H1 (cell line): ENCODE results near the gene LCLAT1. TPM values are rescaled to one million over a fixed set of nuclear protein-coding genes. Genes with fewer than 3 reads are reported as not detected.

Source experiments
- CTCF ChIA-PET: fragments of 300-600 bp; sonication (Branson Sonifier 250); formaldehyde crosslinking; loops from one replicate; lab custom pipeline; 2021; ENCODE audit not compliant: partially characterized antibody; lab: Charles Lee
- POLR2A ChIA-PET: fragments of 300-600 bp; sonication (Branson Sonifier 250); formaldehyde crosslinking; loops from one replicate; lab custom pipeline; 2021; ENCODE audit warnings: inconsistent platforms; ENCODE audit not compliant: partially characterized antibody; lab: Charles Lee
- DNase-seq, 2 experiments: peaks; one replicate each; pipeline versions ENCODE4 v3.0.0 to v3.0.0-alpha.2; 2010 to 2022; ENCODE audit warnings: low spot score in 2 of 2, low read depth in 1 of 2, mixed read lengths in 1 of 2
- FAIRE-seq: peaks from 2 replicates; lab custom pipeline; 2011; peaks lifted over from hg19 to GRCh38; lab: Jason Lieb, UNC
- H2AFZ ChIP-seq: 2 replicates; pipeline ENCODE4 v1.8.1; 2012; ENCODE audit warnings: low read length, inconsistent platforms
- H2AK5ac ChIP-seq: 2 replicates; pipeline ENCODE4 v1.6.1; 2013; ENCODE audit warnings: low read depth, low read length
- H2BK120ac ChIP-seq: replicated peaks from 2 replicates; pipeline ENCODE3; 2013; ENCODE audit warnings: low read depth, low read length, inconsistent platforms
- H2BK12ac ChIP-seq: 2 replicates; pipeline ENCODE4 v1.6.1; 2013; ENCODE audit warnings: low read depth, low read length
- H2BK15ac ChIP-seq: 2 replicates; pipeline ENCODE4 v1.6.1; 2013; ENCODE audit warnings: low read length
- H2BK20ac ChIP-seq: 2 replicates; pipeline ENCODE4 v1.6.1; 2013; ENCODE audit warnings: low read length
- H2BK5ac ChIP-seq: 2 replicates; pipeline ENCODE4 v1.6.1; 2013; ENCODE audit warnings: low read depth, low read length
- H3K14ac ChIP-seq: 2 replicates; pipeline ENCODE4 v1.6.1; 2013; ENCODE audit warnings: inconsistent platforms; ENCODE audit not compliant: insufficient read length
- H3K18ac ChIP-seq: 2 replicates; pipeline ENCODE4 v1.6.1; 2013; ENCODE audit warnings: low read length; ENCODE audit errors: extremely low read depth
- H3K23ac ChIP-seq: 2 replicates; pipeline ENCODE4 v1.6.1; 2013; ENCODE audit warnings: inconsistent platforms; ENCODE audit not compliant: insufficient read length
- H3K23me2 ChIP-seq: 2 replicates; pipeline ENCODE4 v1.6.1; 2013; ENCODE audit warnings: low read depth, low read length
- H3K27ac ChIP-seq: 2 replicates; pipeline ENCODE4 v1.6.1; 2011; ENCODE audit warnings: low read depth, low read length, inconsistent platforms
- H3K27me3 ChIP-seq, 4 experiments: replicated peaks in 1 of 4; 1 replicate in 1 of 4; 2 replicates in 3 of 4; pipeline versions ENCODE4 v1.6.1 to v1.8.1; 2011 to 2013; ENCODE audit warnings: low read length in 3 of 4, mild to moderate bottlenecking in 3 of 4, inconsistent platforms in 2 of 4, mixed read lengths in 2 of 4, moderate library complexity in 1 of 4; ENCODE audit not compliant: control insufficient read depth in 3 of 4, insufficient read depth in 3 of 4; ENCODE audit errors: extremely low read depth in 1 of 4
- H3K36me3 ChIP-seq, 4 experiments: 2 replicates each; pipeline versions ENCODE4 v1.6.1 to v1.8.1; 2011 to 2013; ENCODE audit warnings: mild to moderate bottlenecking in 4 of 4, low read length in 3 of 4, moderate library complexity in 2 of 4, control low read depth in 1 of 4, inconsistent platforms in 1 of 4; ENCODE audit not compliant: insufficient read depth in 4 of 4, control insufficient read depth in 2 of 4
- H3K4ac ChIP-seq: replicated peaks from 2 replicates; pipeline ENCODE3; 2013; ENCODE audit warnings: low read length, low read depth, mixed read lengths, inconsistent platforms; ENCODE audit not compliant: insufficient read length
- H3K4me1 ChIP-seq, 4 experiments: replicated peaks in 1 of 4; 1 replicate in 1 of 4; 2 replicates in 3 of 4; pipeline versions ENCODE4 v1.6.1 to v1.8.1; 2011 to 2013; ENCODE audit warnings: low read length in 3 of 4, inconsistent platforms in 2 of 4, mixed read lengths in 1 of 4; ENCODE audit not compliant: insufficient read depth in 4 of 4, control insufficient read depth in 3 of 4
- H3K4me2 ChIP-seq, 2 experiments: 2 replicates each; pipeline versions ENCODE4 v1.6.1 to v1.8.1; 2011 to 2013; ENCODE audit warnings: low read depth in 2 of 2, low read length in 2 of 2, control low read depth in 1 of 2, inconsistent platforms in 1 of 2, mild to moderate bottlenecking in 1 of 2; ENCODE audit not compliant: insufficient read depth in 1 of 2
- H3K4me3 ChIP-seq, 4 experiments: fragments of 200-600, 300-600 bp in 1 of 4; sonication (generic), shearing (Covaris generic), sonication (Bioruptor Twin) in 1 of 4; 2 replicates each; pipeline versions ENCODE4 v1.5.1 to v1.8.1; 2011 to 2016; ENCODE audit warnings: low read length in 4 of 4, low read depth in 3 of 4, control low read depth in 2 of 4, inconsistent platforms in 2 of 4, mild to moderate bottlenecking in 2 of 4, mixed read lengths in 1 of 4, moderate library complexity in 1 of 4; ENCODE audit not compliant: insufficient read depth in 2 of 4; ENCODE audit errors: extremely low read depth in 1 of 4
- H3K56ac ChIP-seq: replicated peaks from 2 replicates; pipeline ENCODE3; 2013; ENCODE audit warnings: low read depth, mild to moderate bottlenecking, mixed read lengths, low read length, inconsistent platforms; ENCODE audit not compliant: insufficient read length
- H3K79me1 ChIP-seq: 2 replicates; pipeline ENCODE4 v1.6.1; 2013; ENCODE audit warnings: low read depth, low read length, control low read depth
- H3K79me2 ChIP-seq, 2 experiments: 2 replicates each; pipeline versions ENCODE4 v1.6.1 to v1.8.1; 2012 to 2013; ENCODE audit warnings: low read length in 2 of 2, mild to moderate bottlenecking in 2 of 2, inconsistent platforms in 1 of 2; ENCODE audit not compliant: insufficient read depth in 2 of 2, control insufficient read depth in 1 of 2
- H3K9ac ChIP-seq, 4 experiments: replicated peaks in 1 of 4; 1 replicate in 1 of 4; 2 replicates in 3 of 4; pipeline versions ENCODE4 v1.6.1 to v1.8.1; 2011 to 2013; ENCODE audit warnings: low read depth in 3 of 4, low read length in 3 of 4, control low read depth in 2 of 4, mild to moderate bottlenecking in 2 of 4, moderate library complexity in 2 of 4, inconsistent platforms in 1 of 4; ENCODE audit errors: extremely low read depth in 1 of 4
- H3K9me3 ChIP-seq, 2 experiments: 2 replicates each; pipeline versions ENCODE4 v1.6.1 to v1.8.1; 2012 to 2013; ENCODE audit warnings: mild to moderate bottlenecking in 2 of 2, moderate library complexity in 2 of 2, control low read depth in 1 of 2, inconsistent platforms in 1 of 2, low read depth in 1 of 2, low read length in 1 of 2, mixed read lengths in 1 of 2; ENCODE audit not compliant: insufficient read depth in 2 of 2
- H4K20me1 ChIP-seq, 2 experiments: replicated peaks in 1 of 2; 2 replicates each; pipeline versions ENCODE3 to v1.8.1; 2011 to 2013; ENCODE audit warnings: inconsistent platforms in 2 of 2, low read length in 2 of 2, mild to moderate bottlenecking in 1 of 2; ENCODE audit not compliant: insufficient read depth in 2 of 2, control insufficient read depth in 1 of 2
- H4K5ac ChIP-seq: 2 replicates; pipeline ENCODE4 v1.6.1; 2013; ENCODE audit warnings: low read length, low read depth, mixed read lengths, inconsistent platforms; ENCODE audit not compliant: insufficient read length
- H4K8ac ChIP-seq: 2 replicates; pipeline ENCODE4 v1.8.0; 2013; ENCODE audit warnings: mild to moderate bottlenecking, moderate library complexity, low read length, inconsistent platforms; ENCODE audit not compliant: insufficient read depth; ENCODE audit errors: extremely low read depth
- H4K91ac ChIP-seq: replicated peaks from 2 replicates; pipeline ENCODE3; 2013; ENCODE audit warnings: low read length, mixed read lengths, inconsistent platforms; ENCODE audit not compliant: insufficient read length
- ASH2L ChIP-seq: fragments of 200-600, 300-600 bp; sonication (generic); IDR thresholded peaks from one replicate; pipeline ENCODE4 v1.7.1; 2017; ENCODE audit warnings: low read length
- CBX8 ChIP-seq: fragments of 300-800, 300-1000 bp; sonication (generic); IDR thresholded peaks from 2 replicates; pipeline ENCODE4 v1.7.1; 2016; ENCODE audit warnings: low read depth, low read length, borderline replicate concordance
- CHD1 ChIP-seq: IDR thresholded peaks from 2 replicates; pipeline ENCODE4 v1.6.1; 2012; ENCODE audit warnings: low read depth, low read length, improper control_type of control experiment
- CREB1 ChIP-seq: IDR thresholded peaks from 2 replicates; pipeline ENCODE4 v1.6.1; 2012; ENCODE audit warnings: inconsistent platforms
- NRF1 ChIP-seq: IDR thresholded peaks from 2 replicates; pipeline ENCODE4 v1.6.1; 2011; ENCODE audit warnings: mild to moderate bottlenecking, low read depth, low read length, improper control_type of control experiment
- POLR2AphosphoS5 ChIP-seq: IDR thresholded peaks from 2 replicates; pipeline ENCODE4 v1.6.1; 2011; ENCODE audit warnings: low read depth, low read length
- SIN3A ChIP-seq, 2 experiments: IDR thresholded peaks in 1 of 2; conservative IDR thresholded peaks in 1 of 2; 2 replicates each; pipeline ENCODE4 v1.6.1; 2011 to 2012; ENCODE audit warnings: low read length in 2 of 2, improper control_type of control experiment in 1 of 2, low read depth in 1 of 2, mild to moderate bottlenecking in 1 of 2
- SP4 ChIP-seq: IDR thresholded peaks from 2 replicates; pipeline ENCODE4 v1.6.1; 2012; ENCODE audit warnings: low read length, inconsistent platforms
- TAF1 ChIP-seq: IDR thresholded peaks from 2 replicates; pipeline ENCODE4 v1.6.1; 2011; ENCODE audit warnings: mild to moderate bottlenecking, low read depth, low read length
- whole genome bisulfite sequencing, 2 experiments: shearing (Covaris generic) in 1 of 2; methylation state at CpG; one replicate each; pipeline versions ENCODE4 v1.1.6 to v1.1.7; 2013 to 2015; ENCODE audit warnings: low lambda C conversion rate in 2 of 2, mixed read lengths in 2 of 2, inconsistent platforms in 1 of 2, low coverage in 1 of 2, missing lambda C conversion rate in 1 of 2; ENCODE audit not compliant: insufficient replicate concordance in 2 of 2, insufficient coverage in 1 of 2, insufficient read length in 1 of 2; ENCODE audit errors: extremely low coverage in 1 of 2, missing lambda C conversion rate in 1 of 2; 5-methylcytosine and 5-hydroxymethylcytosine counted together
- polyA plus RNA-seq, 7 experiments: library from polyadenylated mRNA; depleted of rRNA in 3 of 7; stranded (reverse) in 5 of 7; unstranded in 2 of 7; fragments of >200 nt in 5 of 7; fragments of 200-250 nt in 2 of 7; gene quantifications; 1 replicate in 5 of 7; 2 replicates in 1 of 7; 4 replicates in 1 of 7; pipeline versions ENCODE4 v1.2.1 to v1.2.3, GENCODE V29; 2011 to 2013; ENCODE audit warnings: missing spikeins in 2 of 7, mixed read lengths in 2 of 7
- total RNA-seq: library from RNA; stranded (reverse); fragmentation: NEBNext Ultra II Directional; extraction: Animal tissue kit (Norgen Biotek cat#: 25700); gene quantifications from 2 replicates; pipeline ENCODE4 v1.2.1, GENCODE V29; 2021
- TF ChIP-seq, protein P1 (sequence below): IDR thresholded peaks from 2 replicates; pipeline ENCODE4 v1.6.1; 2011; ENCODE audit warnings: low read depth, mild to moderate bottlenecking, low read length; ENCODE audit not compliant: insufficient read depth

LCLAT1 gene
- total and polyA plus RNA-seq, 2 of the 8 experiments (the other 6 are each of a cell fraction or from before 2014, with no cell fraction given), result 7.6 to 22.0 TPM

DNA sequence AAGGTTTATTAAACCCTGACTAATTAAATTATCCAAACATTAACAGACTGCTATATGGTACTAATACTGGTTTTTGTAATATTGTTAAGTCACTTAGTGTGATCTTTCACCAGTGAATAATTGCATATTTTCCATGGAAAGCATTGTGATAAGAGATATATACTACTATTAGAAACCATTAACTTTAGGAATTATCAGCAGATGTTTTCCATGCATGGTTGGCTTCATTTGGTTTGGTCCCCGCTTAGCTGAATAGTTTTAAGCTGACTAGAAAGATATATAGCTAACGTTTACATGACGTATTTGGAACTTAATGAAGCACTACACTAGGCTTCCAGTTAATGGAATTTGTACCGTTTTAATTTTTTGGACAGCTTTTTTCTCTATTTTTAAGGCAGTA, 37.9 kb downstream of the LCLAT1 start:
- no peak overlapping the region for H3K18ac ChIP-seq
- no peak overlapping the region for H2AK5ac ChIP-seq
- H4K91ac ChIP-seq, result no peak overlapping the region
- no peak overlapping the region for H2BK20ac ChIP-seq
- peaks cover 0 to 6% (median 1%) of the 10 kb centered on the region in 4 experiments; a peak in 2 of 7 replicates for H3K4me1 ChIP-seq
- peaks cover 7% of the 10 kb centered on the region; the same call in 1 of the 2 replicates for H3K79me1 ChIP-seq
- no peak overlapping the region for H2BK120ac ChIP-seq
- POLR2A ChIA-PET, result no interaction called here
- no peak overlapping the region for H3K27ac ChIP-seq
- H2BK12ac ChIP-seq, result no peak overlapping the region
- peaks cover 0 to 2% of the 10 kb centered on the region in 2 experiments for H4K20me1 ChIP-seq
- no peak overlapping the region for H3K56ac ChIP-seq
- H3K14ac ChIP-seq, result no peak overlapping the region
- H3K23me2 ChIP-seq, result no peaks in the 10 kb centered on the region
- CTCF ChIA-PET, result interaction anchor here (0.6 kb wide), 1 partner anchor 177 kb away, joined by 3 read pairs; no protein-coding TSS in a partner anchor
- H3K9ac ChIP-seq, result no peak overlapping the region
- no peaks in the 10 kb centered on the region for H3K9me3 ChIP-seq
- H3K4me3 ChIP-seq, result no peak overlapping the region
- no peak overlapping the region for H4K5ac ChIP-seq
- H3K36me3 ChIP-seq, result no peaks in the 10 kb centered on the region
- no peak overlapping the region for H3K4ac ChIP-seq
- no peak overlapping the region for H2BK15ac ChIP-seq
- no peak for FAIRE-seq
- H3K4me2 ChIP-seq, result no peak overlapping the region
- H3K27me3 ChIP-seq, result no peaks in the 10 kb centered on the region
- H2BK5ac ChIP-seq, result no peak overlapping the region
- H3K79me2 ChIP-seq, result peaks cover 0 to 24% of the 10 kb centered on the region in 2 experiments; a peak in 3 of 4 replicates
- H2AFZ ChIP-seq, result no peak overlapping the region
- no peak overlapping the region for H3K23ac ChIP-seq
- DNase-seq, result no peak
- WGBS, 2 experiments, result 88% methylated on average over 4 of the region's 4 CpGs; no CpG with 5 or more reads in 1 of the 2 experiments
- TF ChIP-seq TAF1, result no peak
- TF ChIP-seq CHD1, result no peak
- TF ChIP-seq POLR2AphosphoS5, result no peak
- TF ChIP-seq CREB1, result no peak
- TF ChIP-seq NRF1, result no peak
- TF ChIP-seq SIN3A (conservative IDR thresholded peaks at IDR 0.05 in 1 of 2, IDR thresholded peaks at IDR 0.05 in 1 of 2; ENCODE audit: low read depth in 1 of 2, low read length in 2 of 2), result no peak
- TF ChIP-seq ASH2L, result no peak
- no peak for TF ChIP-seq CBX8
- no peak for TF ChIP-seq SP4
- TF ChIP-seq, protein P1, sequence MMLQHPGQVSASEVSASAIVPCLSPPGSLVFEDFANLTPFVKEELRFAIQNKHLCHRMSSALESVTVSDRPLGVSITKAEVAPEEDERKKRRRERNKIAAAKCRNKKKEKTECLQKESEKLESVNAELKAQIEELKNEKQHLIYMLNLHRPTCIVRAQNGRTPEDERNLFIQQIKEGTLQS, result no peak
- H4K8ac ChIP-seq, result no peak overlapping the region
